Stomach (tissue), 9 donors: ENCODE results near the gene MAGEA4. TPM values are rescaled to one million over a fixed set of nuclear protein-coding genes. Genes with fewer than 3 reads are reported as not detected.

Experiments
- DNase-seq, 2 donors: peaks; one replicate each; pipeline versions ENCODE4 v3.0.0 to v3.0.0-alpha.2; 2013 to 2019
- H3K27ac ChIP-seq, 5 donors: fragments of 200-600 bp in 4 of 5; sonication (generic) in 4 of 5; one replicate each; pipeline ENCODE4 v1.5.1; 2013 to 2019; ENCODE audit warnings: mild to moderate bottlenecking in 1 of 5, moderate library complexity in 1 of 5
- H3K27me3 ChIP-seq, 3 donors: fragments of 200-600 bp; sonication (generic); one replicate each; pipeline ENCODE4 v1.5.1; 2017 to 2019; ENCODE audit warnings: mixed run types in 1 of 3
- H3K36me3 ChIP-seq, 4 donors: fragments of 200-600 bp; sonication (generic); 1 replicate in 3 of 4; 2 replicates in 1 of 4; pipeline ENCODE4 v1.5.1; 2016 to 2019
- H3K4me1 ChIP-seq, 4 donors: fragments of 200-600 bp; sonication (generic); one replicate each; pipeline ENCODE4 v1.5.1; 2016 to 2019
- H3K4me3 ChIP-seq, 4 donors: fragments of 200-600 bp; sonication (generic) in 3 of 4; one replicate each; pipeline ENCODE4 v1.5.1; 2016 to 2019; ENCODE audit warnings: mild to moderate bottlenecking in 1 of 4
- H3K9me3 ChIP-seq, 4 donors: fragments of 200-600 bp; sonication (generic); one replicate each; pipeline ENCODE4 v1.5.1; 2016 to 2019
- CTCF ChIP-seq, 7 experiments: fragments of 450-650 bp in 4 of 7; fragments of 200-600 bp in 3 of 7; sonication (generic) in 3 of 7; IDR thresholded peaks; one replicate each; pipeline ENCODE4 v1.5.1; 2016 to 2019; ENCODE audit warnings: antibody characterized with exemption in 7 of 7, control low read depth in 2 of 7, mild to moderate bottlenecking in 1 of 7
- EP300 ChIP-seq: sonication (generic); formaldehyde crosslinking; IDR thresholded peaks from one replicate; pipeline ENCODE4 v1.6.1; 2017; ENCODE audit warnings: antibody characterized with exemption
- POLR2A ChIP-seq, 4 donors: fragments of 450-650 bp; IDR thresholded peaks; one replicate each; pipeline ENCODE4 v1.6.1; 2016; ENCODE audit warnings: antibody characterized with exemption in 4 of 4, control low read depth in 2 of 4, mild to moderate bottlenecking in 1 of 4, moderate library complexity in 1 of 4
- POLR2AphosphoS5 ChIP-seq, 3 donors: sonication (generic); formaldehyde crosslinking; IDR thresholded peaks; one replicate each; pipeline ENCODE4 v1.6.1; 2016; ENCODE audit warnings: antibody characterized with exemption in 3 of 3
- WGBS, 5 donors: extraction: QIAGEN DNeasy Blood & Tissue Kit in 3 of 5; methylation state at CpG; one replicate each; pipeline versions ENCODE4 v1.1.5 to v1.1.7; 2013 to 2018; 5-methylcytosine and 5-hydroxymethylcytosine counted together
- intact Hi-C: fragments of 100-400 bp; cut with DNase I; formaldehyde crosslinking; loops from one replicate; pipeline ENCODE4 v1.15.1; 2023; ENCODE audit warnings: low total_unique reads
- polyA plus RNA-seq, 3 donors: library from polyadenylated mRNA; stranded (reverse); fragments of 200-250 nt; gene quantifications; one replicate each; pipeline ENCODE4 v1.2.3, GENCODE V29; 2013
- total RNA-seq, 5 donors: library from RNA; depleted of rRNA; stranded (reverse); fragments of >200 nt; gene quantifications; one replicate each; pipeline versions ENCODE4 v1.1.0 to v1.2.3, GENCODE V29; 2014 to 2016
- donor health status: healthy with polysubstance abuse.
- donor health status: Bipolar disorder and iron deficiency.
- donor health status: healthy.

The MAGEA4 gene
- total and polyA plus RNA-seq, 8 donors = not detected

GRCh38 chrX:151875270-151876026, 37.2 kb upstream of the MAGEA4 start:
- WGBS, 5 donors = 34 to 52% (median 48%) methylated on average over 3 to 5 of the region's 5 CpGs

GRCh38 chrX:151878574-151878973, 34.1 kb upstream of the MAGEA4 start:
- DNase-seq = no peak
- Histone ChIP-seq H3K4me1 (no peaks in the 10 kb centered on the region), H3K9me3 (peaks cover 0 to 17% (median 6%) of the 10 kb centered on the region in 4 donors), H3K27me3 (no peaks in the 10 kb centered on the region), H3K27ac (no peak overlapping the region), H3K4me3 (no peak overlapping the region), H3K36me3 (no peaks in the 10 kb centered on the region)
- WGBS, 5 donors = 78 to 84% (median 81%) methylated on average over 8 of the region's 8 CpGs
- intact Hi-C loops = no loop called here
- no peak for TF ChIP-seq POLR2AphosphoS5 (IDR thresholded peaks at IDR 0.05)
- TF ChIP-seq CTCF (IDR thresholded peaks at IDR 0.05) = no peak
- no peak for TF ChIP-seq POLR2A (IDR thresholded peaks at IDR 0.05)
- TF ChIP-seq EP300 = no peak

More at GRCh38 chrX:151875270-151876026, 37.2 kb upstream of the MAGEA4 start:
- intact Hi-C loops = no loop called here
- DNase-seq = no peak
- no peaks in the 10 kb centered on the region for H3K27me3 ChIP-seq
- peaks cover 0 to 17% (median 6%) of the 10 kb centered on the region in 4 donors for H3K9me3 ChIP-seq
- H3K4me3 ChIP-seq = no peak overlapping the region
- no peaks in the 10 kb centered on the region for H3K36me3 ChIP-seq
- TF ChIP-seq POLR2A (IDR thresholded peaks at IDR 0.05) (no peak), CTCF (IDR thresholded peaks at IDR 0.05) (no peak), EP300 (no peak), POLR2AphosphoS5 (IDR thresholded peaks at IDR 0.05) (no peak)
- H3K4me1 ChIP-seq = no peaks in the 10 kb centered on the region
- H3K27ac ChIP-seq = no peak overlapping the region

GRCh38 chrX:151879856-151880255, 32.8 kb upstream of the MAGEA4 start:
- Histone ChIP-seq H3K36me3 (no peaks in the 10 kb centered on the region), H3K27ac (no peak overlapping the region), H3K4me3 (no peak overlapping the region), H3K4me1 (no peaks in the 10 kb centered on the region), H3K9me3 (peaks cover 0 to 17% (median 6%) of the 10 kb centered on the region in 4 donors), H3K27me3 (no peaks in the 10 kb centered on the region)
- TF ChIP-seq CTCF (IDR thresholded peaks at IDR 0.05) = no peak
- no peak for TF ChIP-seq POLR2A (IDR thresholded peaks at IDR 0.05)
- TF ChIP-seq POLR2AphosphoS5 (IDR thresholded peaks at IDR 0.05) = no peak
- TF ChIP-seq EP300 = no peak
- WGBS, 5 donors = 56 to 71% (median 66%) methylated on average over 4 of the region's 4 CpGs
- intact Hi-C loops = no loop called here
- DNase-seq = no peak

- Histone ChIP-seq H3K9me3 (peaks cover 0 to 17% (median 6%) of the 10 kb centered on the region in 4 donors), H3K27me3 (no peaks in the 10 kb centered on the region), H3K36me3 (no peaks in the 10 kb centered on the region), H3K27ac (no peak overlapping the region), H3K4me3 (no peak overlapping the region), H3K4me1 (no peaks in the 10 kb centered on the region)
- no peak for TF ChIP-seq POLR2AphosphoS5 (IDR thresholded peaks at IDR 0.05)
- no peak for TF ChIP-seq POLR2A (IDR thresholded peaks at IDR 0.05)
- no peak for TF ChIP-seq CTCF (IDR thresholded peaks at IDR 0.05)
- no peak for TF ChIP-seq EP300
- WGBS, 5 donors = 44 to 85% (median 54%) methylated on average over 2 of the region's 2 CpGs
- intact Hi-C loops = no loop called here
- no peak for DNase-seq
Observed at GRCh38 chrX:151880895-151881294, 31.8 kb upstream of the MAGEA4 start.
